ENCODE data around the gene DUS3L.
A peak's percentile ranks its signal among the peaks of the same experiment; 100 is the strongest.

Gene DUS3L

GRCh38 chr19:5790559-5791520 lies at the start of gene DUS3L:
DUS3L (minus strand) TSS chr19:5791163; CDS start chr19:5791141, 22 bp downstream.
- peak; percentile 95 for FAIRE-seq

GRCh38 chr19:5839065-5840017 lies 48.4 kb upstream of the DUS3L start, which contains the start of gene FUT6:
FUT6 (minus strand) TSS chr19:5839702; CDS start chr19:5832567, 7,135 bp downstream.
- no peak for FAIRE-seq

GRCh38 chr19:5838353-5839064 lies 47.5 kb upstream of the DUS3L start:
- FAIRE-seq: no peak

- no peak for FAIRE-seq
Measured at GRCh38 chr19:5837761-5838352, 46.9 kb upstream of the DUS3L start.

- no peak for FAIRE-seq
Measured at GRCh38 chr19:5832527-5833216, 41.7 kb upstream of the DUS3L start.

GRCh38 chr19:5832061-5832460 lies 41.1 kb upstream of the DUS3L start:
- no peak for FAIRE-seq

GRCh38 chr19:5831159-5831558 lies 40.2 kb upstream of the DUS3L start:
- no peak for FAIRE-seq

- no peak for FAIRE-seq
Measured at GRCh38 chr19:5829567-5830310, 38.8 kb upstream of the DUS3L start.

GRCh38 chr19:5828661-5829566 lies 38.0 kb upstream of the DUS3L start:
- no peak for FAIRE-seq

GRCh38 chr19:5827891-5828660 lies 37.1 kb upstream of the DUS3L start:
- no peak for FAIRE-seq

- FAIRE-seq: no peak
Measured at GRCh38 chr19:5827342-5827890, 36.5 kb upstream of the DUS3L start.

GRCh38 chr19:5826531-5827341 lies 35.8 kb upstream of the DUS3L start:
- no peak for FAIRE-seq

- FAIRE-seq: no peak
Measured at GRCh38 chr19:5825178-5825577, 34.2 kb upstream of the DUS3L start.

- FAIRE-seq: no peak
Measured at GRCh38 chr19:5824751-5825150, 33.8 kb upstream of the DUS3L start.

GRCh38 chr19:5823579-5824281 lies 32.8 kb upstream of the DUS3L start:
- no peak for FAIRE-seq

- no peak for FAIRE-seq
Measured at GRCh38 chr19:5822181-5822844, 31.4 kb upstream of the DUS3L start.

All from TTC549 (cell line).